ENCODE data around the gene SMARCE1. TPM values are rescaled to one million over a fixed set of nuclear protein-coding genes. Genes with fewer than 3 reads are reported as not detected.
A peak's percentile ranks its signal among the peaks of the same experiment; 100 is the strongest.

The SMARCE1 gene
- total and polyA plus RNA-seq, 8 donors = 83.9 to 262 (median 227) TPM

DNA sequence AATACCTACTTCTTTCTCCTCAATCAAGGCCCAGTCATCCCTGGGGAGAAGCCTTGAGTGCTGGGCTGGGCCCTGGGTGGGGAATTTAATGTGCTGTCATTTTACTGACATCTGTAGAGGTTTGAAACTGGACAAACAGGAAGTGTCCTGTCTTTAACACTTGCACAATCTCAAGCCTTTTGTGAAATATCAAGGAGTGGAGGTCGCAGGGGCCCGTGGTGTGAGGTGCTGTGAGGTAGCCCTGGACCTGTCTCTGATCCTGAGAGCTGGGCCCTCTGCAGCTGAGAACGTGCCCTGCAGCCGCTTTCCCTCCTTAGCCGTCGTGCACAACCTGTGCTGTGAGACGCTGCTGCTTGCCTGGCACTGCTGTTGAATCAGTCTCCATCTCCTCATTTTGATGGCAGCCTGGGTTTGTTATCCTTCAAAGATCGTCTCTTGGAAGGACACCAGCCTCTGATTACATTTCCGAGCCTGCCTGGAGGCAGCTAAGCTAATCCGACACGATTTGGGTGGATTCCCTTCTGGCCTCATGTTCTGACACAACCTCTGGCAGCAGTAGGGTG, 29.9 kb downstream of the SMARCE1 start:
- ATAC-seq = peak; percentile 6
- intact Hi-C loops (cut with DNase I) = loop anchor here in 1 of 2 donors (5.0 kb wide), 1 partner anchor 175 kb away; no protein-coding TSS in a partner anchor
- Histone ChIP-seq H3K27ac (no peak overlapping the region), H3K27me3 (no peaks in the 10 kb centered on the region), H3K9me3 (no peaks in the 10 kb centered on the region), H3K4me3 (no peak overlapping the region), H3K36me3 (no peaks in the 10 kb centered on the region), H3K4me1 (peaks cover 5 to 28% of the 10 kb centered on the region in 2 donors)
- TF ChIP-seq, protein P1, sequence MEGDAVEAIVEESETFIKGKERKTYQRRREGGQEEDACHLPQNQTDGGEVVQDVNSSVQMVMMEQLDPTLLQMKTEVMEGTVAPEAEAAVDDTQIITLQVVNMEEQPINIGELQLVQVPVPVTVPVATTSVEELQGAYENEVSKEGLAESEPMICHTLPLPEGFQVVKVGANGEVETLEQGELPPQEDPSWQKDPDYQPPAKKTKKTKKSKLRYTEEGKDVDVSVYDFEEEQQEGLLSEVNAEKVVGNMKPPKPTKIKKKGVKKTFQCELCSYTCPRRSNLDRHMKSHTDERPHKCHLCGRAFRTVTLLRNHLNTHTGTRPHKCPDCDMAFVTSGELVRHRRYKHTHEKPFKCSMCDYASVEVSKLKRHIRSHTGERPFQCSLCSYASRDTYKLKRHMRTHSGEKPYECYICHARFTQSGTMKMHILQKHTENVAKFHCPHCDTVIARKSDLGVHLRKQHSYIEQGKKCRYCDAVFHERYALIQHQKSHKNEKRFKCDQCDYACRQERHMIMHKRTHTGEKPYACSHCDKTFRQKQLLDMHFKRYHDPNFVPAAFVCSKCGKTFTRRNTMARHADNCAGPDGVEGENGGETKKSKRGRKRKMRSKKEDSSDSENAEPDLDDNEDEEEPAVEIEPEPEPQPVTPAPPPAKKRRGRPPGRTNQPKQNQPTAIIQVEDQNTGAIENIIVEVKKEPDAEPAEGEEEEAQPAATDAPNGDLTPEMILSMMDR (IDR thresholded peaks at IDR 0.05) = no peak
- no peak for DNase-seq

DNA sequence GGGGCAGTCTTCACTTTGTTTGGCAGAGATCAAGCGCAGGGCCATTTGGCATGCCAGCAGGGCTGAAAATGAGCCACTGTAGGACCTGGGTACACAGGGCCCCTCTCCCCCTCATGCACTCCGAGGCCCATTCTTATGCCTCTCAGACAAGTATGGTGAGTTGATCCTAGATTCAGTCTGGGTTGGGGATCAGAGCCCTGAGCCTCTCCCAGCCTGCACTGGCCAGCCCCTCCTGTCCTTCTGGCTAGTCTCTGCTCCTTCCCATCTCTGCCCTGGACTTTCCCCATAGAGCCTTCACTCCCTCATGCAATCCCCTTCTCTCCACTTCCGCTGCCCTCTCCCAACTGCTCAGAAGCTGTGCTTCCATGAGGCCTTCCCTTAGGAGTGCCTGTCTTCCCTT, 31.0 kb downstream of the SMARCE1 start:
- TF ChIP-seq, protein P1 (IDR thresholded peaks at IDR 0.05) = no peak
- intact Hi-C loops (cut with DNase I) = loop anchor here in 1 of 2 donors (5.0 kb wide), 1 partner anchor 176 kb away; no protein-coding TSS in a partner anchor
- ATAC-seq (no peak), DNase-seq (no peak)
- Histone ChIP-seq H3K36me3 (no peaks in the 10 kb centered on the region), H3K27me3 (no peaks in the 10 kb centered on the region), H3K9me3 (no peaks in the 10 kb centered on the region), H3K4me1 (peaks cover 5 to 26% of the 10 kb centered on the region in 2 donors), H3K27ac (no peak overlapping the region), H3K4me3 (no peak overlapping the region)

DNA sequence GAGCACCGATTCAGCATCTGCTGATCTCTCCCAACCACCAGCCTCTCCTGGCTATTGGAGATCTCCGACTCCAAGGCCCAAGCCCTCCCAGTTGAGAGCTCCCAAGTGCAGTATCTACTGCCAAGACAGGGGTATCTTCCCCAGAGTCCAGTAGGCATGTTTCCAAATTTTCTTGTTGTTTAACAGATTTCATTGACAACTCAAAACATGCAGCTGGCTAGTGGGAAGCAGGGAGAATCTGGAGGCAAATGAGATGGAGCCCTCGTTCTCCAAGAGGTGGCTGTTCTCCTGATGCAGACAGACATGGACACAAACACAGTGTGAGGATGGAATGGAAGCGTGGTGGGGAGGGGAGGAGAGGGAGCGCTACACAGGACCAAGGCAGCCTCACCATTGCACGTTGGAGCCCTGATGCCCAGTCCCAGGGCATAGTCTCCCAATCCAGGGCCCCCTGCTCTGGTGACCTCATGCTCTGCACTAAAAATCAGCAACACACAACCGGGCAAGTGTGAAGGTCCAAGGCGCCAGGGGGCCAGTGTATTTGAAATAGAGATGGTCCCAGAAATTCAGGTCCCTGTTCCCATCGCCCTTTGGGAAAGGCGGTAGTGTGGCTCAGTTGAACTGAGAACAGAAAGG, 31.7 kb downstream of the SMARCE1 start:
- intact Hi-C loops (cut with DNase I) = loop anchor here in 1 of 2 donors (5.0 kb wide), 1 partner anchor 176 kb away; no protein-coding TSS in a partner anchor
- H3K4me1 ChIP-seq = peaks cover 5 to 26% of the 10 kb centered on the region in 2 donors
- ATAC-seq = no peak

DNA sequence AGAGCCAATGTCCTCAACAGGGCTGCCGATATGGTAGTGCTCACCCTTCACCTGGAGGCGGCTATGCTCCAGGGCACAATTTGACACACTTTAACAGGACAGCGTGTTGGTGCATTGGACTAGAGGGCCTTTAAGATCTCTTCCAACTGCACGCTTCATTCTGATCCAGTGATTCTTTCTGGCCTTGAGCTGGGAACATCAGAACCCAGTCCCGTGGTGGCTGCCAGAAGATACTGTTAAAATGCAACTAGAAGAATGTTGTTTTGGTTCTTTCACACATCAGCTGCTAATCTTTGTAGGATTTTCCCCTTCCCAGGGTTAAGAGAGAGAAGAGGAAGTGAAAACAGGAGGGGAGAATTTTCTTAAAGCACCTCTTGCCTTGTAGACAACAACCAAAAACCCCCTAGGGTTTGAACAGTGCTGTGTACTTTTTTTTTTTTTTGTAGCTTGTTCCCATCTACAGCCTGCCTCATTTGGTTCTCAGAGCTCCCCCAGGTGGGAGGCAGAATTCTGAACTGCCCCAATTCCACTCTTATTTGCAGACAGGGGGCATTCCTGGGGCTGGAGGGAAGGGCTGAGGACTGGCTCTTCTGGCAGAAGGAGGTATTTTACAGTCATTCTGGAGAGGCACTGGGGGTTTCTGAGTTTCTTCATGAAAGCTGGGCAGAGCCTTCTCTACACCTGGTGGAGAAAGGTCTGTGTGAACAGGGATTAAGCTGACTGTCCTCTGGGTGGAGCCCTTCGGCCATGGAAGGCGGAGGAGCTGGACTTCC, 32.4 kb downstream of the SMARCE1 start:
- TF ChIP-seq, protein P1 (IDR thresholded peaks at IDR 0.05) = peak; percentile 26 to 29
- intact Hi-C loops (cut with DNase I) = loop anchor here in 1 of 2 donors (5.0 kb wide), 1 partner anchor 177 kb away; no protein-coding TSS in a partner anchor
- DNase-seq = peak in 3 of 4 donors; percentile 17 to 70 (median 50)
- ATAC-seq = peak; percentile 81
- H3K27me3 ChIP-seq = no peaks in the 10 kb centered on the region
- H3K36me3 ChIP-seq = no peaks in the 10 kb centered on the region
- H3K4me1 ChIP-seq = peaks cover 5 to 25% of the 10 kb centered on the region in 2 donors
- H3K27ac ChIP-seq = no peak overlapping the region
- no peak overlapping the region for H3K4me3 ChIP-seq
- no peaks in the 10 kb centered on the region for H3K9me3 ChIP-seq

More for the DNA sequence above, 31.7 kb downstream of the SMARCE1 start:
- H3K27me3 ChIP-seq = no peaks in the 10 kb centered on the region
- TF ChIP-seq, protein P1 (IDR thresholded peaks at IDR 0.05) = no peak
- no peak for DNase-seq
- H3K27ac ChIP-seq = no peak overlapping the region
- H3K9me3 ChIP-seq = no peaks in the 10 kb centered on the region
- H3K4me3 ChIP-seq = no peak overlapping the region
- H3K36me3 ChIP-seq = no peaks in the 10 kb centered on the region
